ENCODE measurements around the gene RFXAP.
"Not testable (repeated sequence)": the region's sequence is repeated elsewhere in the genome, so short reads cannot be mapped to it uniquely, and the experiment has no call there.

GRCh38 chr13:36786175-36786574, 32.8 kb upstream of the RFXAP start:
- not testable (repeated sequence) for TF ChIP-seq EZH2 (IDR thresholded peaks at IDR 0.05; ENCODE audit: insufficient read depth, low read length); CTCF (IDR thresholded peaks at IDR 0.05; ENCODE audit: insufficient read depth, low read depth, low read length)
